Suprapubic skin (tissue), 4 donors: ENCODE measurements around the gene GPSM1. TPM values are rescaled to one million over a fixed set of nuclear protein-coding genes. Genes with fewer than 3 reads are reported as not detected.

ENCODE experiments used
- DNase-seq, 2 donors: peaks; one replicate each; pipeline ENCODE4 v3.0.0-alpha.2; 2019; ENCODE audit warnings: low spot score in 2 of 2
- H3K27ac ChIP-seq: fragments of 200-600 bp; sonication (generic); one replicate; pipeline ENCODE4 v1.5.1; 2019
- H3K27me3 ChIP-seq: fragments of 200-600 bp; sonication (generic); one replicate; pipeline ENCODE4 v1.5.1; 2019
- H3K36me3 ChIP-seq: fragments of 200-600 bp; sonication (generic); one replicate; pipeline ENCODE4 v1.5.1; 2019
- H3K4me1 ChIP-seq: fragments of 200-600 bp; sonication (generic); one replicate; pipeline ENCODE4 v1.5.1; 2019
- H3K4me3 ChIP-seq: fragments of 200-600 bp; sonication (generic); one replicate; pipeline ENCODE4 v1.5.1; 2019; ENCODE audit warnings: mild to moderate bottlenecking
- H3K9me3 ChIP-seq: fragments of 200-600 bp; sonication (generic); one replicate; pipeline ENCODE4 v1.5.1; 2019
- EP300 ChIP-seq: sonication (generic); formaldehyde crosslinking; IDR thresholded peaks from one replicate; pipeline ENCODE4 v1.6.1; 2017; ENCODE audit warnings: antibody characterized with exemption
- POLR2A ChIP-seq, 2 donors: fragments of 450-650 bp; IDR thresholded peaks; one replicate each; pipeline ENCODE4 v1.6.1; 2017; ENCODE audit warnings: antibody characterized with exemption in 2 of 2, mild to moderate bottlenecking in 2 of 2, moderate library complexity in 2 of 2
- POLR2AphosphoS5 ChIP-seq, 3 donors: sonication (generic); formaldehyde crosslinking; IDR thresholded peaks; one replicate each; pipeline ENCODE4 v1.6.1; 2017; ENCODE audit warnings: antibody characterized with exemption in 3 of 3
- WGBS: methylation state at CpG from one replicate; pipeline ENCODE4 v1.1.5; 2018; 5-methylcytosine and 5-hydroxymethylcytosine counted together
- total RNA-seq, 4 donors: library from RNA; depleted of rRNA; stranded (reverse); fragments of >200 nt; gene quantifications; one replicate each; pipeline ENCODE4 v1.1.0, GENCODE V29; 2016
- TF ChIP-seq, protein P1 (sequence below), 2 donors: fragments of 200-600 bp in 1 of 2; fragments of 450-650 bp in 1 of 2; sonication (generic) in 1 of 2; IDR thresholded peaks; one replicate each; pipeline ENCODE4 v1.5.1; 2016 to 2019; ENCODE audit warnings: antibody characterized with exemption in 2 of 2, mild to moderate bottlenecking in 1 of 2, moderate library complexity in 1 of 2

Gene GPSM1
- total RNA-seq, 4 donors from 2014 or later: 11.5 to 14.6 (median 13.7) TPM

DNA sequence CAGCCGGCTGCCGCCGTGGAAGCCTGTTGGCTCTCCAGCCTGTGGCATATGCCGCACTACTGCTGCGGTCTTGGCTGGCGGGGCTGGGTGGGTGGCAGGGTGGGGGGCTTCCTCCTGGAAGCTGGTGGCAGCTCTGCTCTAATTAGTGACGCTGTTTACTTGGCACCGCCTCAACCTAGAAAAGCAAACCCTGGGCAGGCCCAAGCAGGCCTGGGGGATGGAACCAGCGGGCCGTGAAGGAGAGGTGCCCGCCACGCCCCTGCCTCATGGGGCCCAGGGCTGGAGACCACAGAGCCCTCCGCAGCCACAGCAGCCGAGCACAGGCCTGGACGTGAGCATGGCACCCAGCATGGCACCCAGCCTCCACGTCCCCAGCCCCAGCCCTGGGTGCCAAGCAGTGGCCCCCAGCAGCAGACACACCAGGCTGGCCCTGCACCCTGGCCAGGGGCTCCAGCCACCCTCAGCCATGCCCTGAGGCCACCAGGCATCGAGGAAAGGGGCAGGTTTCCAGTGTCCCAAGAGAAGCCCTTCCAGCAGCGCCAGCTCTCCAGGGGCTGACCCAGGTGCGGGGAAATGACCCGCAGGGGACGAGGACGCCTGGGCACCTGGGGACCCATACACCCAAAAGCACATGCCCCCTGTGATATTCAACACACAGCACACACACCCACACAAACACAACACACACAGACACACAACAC lies 18.1 kb upstream of the GPSM1 start:
- no peak for DNase-seq
- no peak for TF ChIP-seq POLR2A (IDR thresholded peaks at IDR 0.05)
- TF ChIP-seq, protein P1, sequence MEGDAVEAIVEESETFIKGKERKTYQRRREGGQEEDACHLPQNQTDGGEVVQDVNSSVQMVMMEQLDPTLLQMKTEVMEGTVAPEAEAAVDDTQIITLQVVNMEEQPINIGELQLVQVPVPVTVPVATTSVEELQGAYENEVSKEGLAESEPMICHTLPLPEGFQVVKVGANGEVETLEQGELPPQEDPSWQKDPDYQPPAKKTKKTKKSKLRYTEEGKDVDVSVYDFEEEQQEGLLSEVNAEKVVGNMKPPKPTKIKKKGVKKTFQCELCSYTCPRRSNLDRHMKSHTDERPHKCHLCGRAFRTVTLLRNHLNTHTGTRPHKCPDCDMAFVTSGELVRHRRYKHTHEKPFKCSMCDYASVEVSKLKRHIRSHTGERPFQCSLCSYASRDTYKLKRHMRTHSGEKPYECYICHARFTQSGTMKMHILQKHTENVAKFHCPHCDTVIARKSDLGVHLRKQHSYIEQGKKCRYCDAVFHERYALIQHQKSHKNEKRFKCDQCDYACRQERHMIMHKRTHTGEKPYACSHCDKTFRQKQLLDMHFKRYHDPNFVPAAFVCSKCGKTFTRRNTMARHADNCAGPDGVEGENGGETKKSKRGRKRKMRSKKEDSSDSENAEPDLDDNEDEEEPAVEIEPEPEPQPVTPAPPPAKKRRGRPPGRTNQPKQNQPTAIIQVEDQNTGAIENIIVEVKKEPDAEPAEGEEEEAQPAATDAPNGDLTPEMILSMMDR (IDR thresholded peaks at IDR 0.05): no peak
- no peak for TF ChIP-seq EP300
- no peak for TF ChIP-seq POLR2AphosphoS5 (IDR thresholded peaks at IDR 0.05)
- 88% methylated on average over 5 of the region's 22 CpGs for WGBS

DNA sequence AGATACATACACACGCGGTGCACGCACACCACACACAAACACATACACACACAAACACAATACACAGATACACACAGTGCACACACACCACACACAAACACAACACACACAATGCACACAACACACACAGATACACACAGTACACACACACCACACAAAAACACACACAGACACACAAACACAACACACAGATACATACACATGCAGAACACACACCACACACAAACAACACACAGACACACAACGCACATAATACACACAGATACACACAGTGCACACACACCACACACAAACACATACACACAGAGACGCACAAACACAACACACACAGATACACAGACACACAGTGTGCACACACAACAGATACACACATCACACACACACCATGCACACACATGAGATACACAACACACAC lies 17.5 kb upstream of the GPSM1 start:
- DNase-seq: no peak
- no peak for TF ChIP-seq EP300
- TF ChIP-seq, protein P1 (IDR thresholded peaks at IDR 0.05): no peak
- no peak for TF ChIP-seq POLR2A (IDR thresholded peaks at IDR 0.05)
- TF ChIP-seq POLR2AphosphoS5 (IDR thresholded peaks at IDR 0.05): no peak
- Histone ChIP-seq H3K9me3 (peaks cover 2% of the 10 kb centered on the region), H3K4me1 (peaks cover 5% of the 10 kb centered on the region), H3K4me3 (no peak overlapping the region), H3K27ac (no peak overlapping the region), H3K27me3 (peaks cover 45% of the 10 kb centered on the region), H3K36me3 (no peaks in the 10 kb centered on the region)
- WGBS: 88% methylated on average over 5 of the region's 5 CpGs

More for the DNA sequence above, 18.1 kb upstream of the GPSM1 start:
- H3K36me3 ChIP-seq: no peaks in the 10 kb centered on the region
- no peak overlapping the region for H3K4me3 ChIP-seq
- peaks cover 50% of the 10 kb centered on the region for H3K27me3 ChIP-seq
- peaks cover 5% of the 10 kb centered on the region for H3K4me1 ChIP-seq
- H3K27ac ChIP-seq: no peak overlapping the region
- no peaks in the 10 kb centered on the region for H3K9me3 ChIP-seq

DNA sequence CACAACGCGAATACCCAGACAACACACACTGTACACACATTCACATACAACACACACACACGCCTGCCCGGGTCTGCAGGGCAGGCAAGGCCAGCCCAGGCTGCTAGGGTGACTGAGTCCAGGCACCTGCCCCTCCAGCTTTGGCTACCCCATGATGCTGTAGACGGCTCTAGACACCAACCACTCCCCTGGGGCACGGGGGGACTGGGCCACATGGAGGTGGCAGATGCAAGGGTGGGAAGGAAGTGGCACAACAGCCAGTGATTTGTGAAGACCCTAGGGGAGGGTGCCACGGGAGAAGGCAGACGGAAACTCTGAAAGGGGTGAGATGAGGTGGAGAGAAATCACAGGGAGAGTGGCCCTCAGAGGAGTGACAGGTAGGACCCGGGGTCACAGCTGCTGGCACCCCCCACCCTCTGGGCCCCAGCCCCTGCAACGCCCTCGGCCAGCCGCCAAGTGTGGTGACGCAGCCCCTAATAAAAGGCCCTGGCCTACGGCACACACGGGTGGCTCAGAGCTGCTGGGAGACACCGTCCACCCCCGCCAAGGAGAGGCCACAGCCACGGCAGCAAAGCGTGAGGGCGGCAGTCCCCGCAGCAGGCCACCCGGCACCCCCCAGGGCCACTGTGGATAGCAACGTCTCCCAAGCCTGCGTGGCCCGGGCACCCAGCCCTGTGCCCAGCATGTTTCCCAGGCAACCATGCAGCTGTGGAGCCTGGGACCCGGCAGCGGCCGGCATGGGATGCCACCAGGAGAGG lies 16.9 kb upstream of the GPSM1 start:
- 67% methylated on average over 9 of the region's 28 CpGs for WGBS
- TF ChIP-seq, protein P1 (IDR thresholded peaks at IDR 0.05): no peak
- no peak for TF ChIP-seq EP300
- no peak for TF ChIP-seq POLR2AphosphoS5 (IDR thresholded peaks at IDR 0.05)
- TF ChIP-seq POLR2A (IDR thresholded peaks at IDR 0.05): no peak
- no peak overlapping the region for H3K27ac ChIP-seq
- no peak overlapping the region for H3K4me3 ChIP-seq
- peaks cover 39% of the 10 kb centered on the region for H3K27me3 ChIP-seq
- H3K36me3 ChIP-seq: no peaks in the 10 kb centered on the region
- H3K4me1 ChIP-seq: peaks cover 5% of the 10 kb centered on the region
- peaks cover 6% of the 10 kb centered on the region for H3K9me3 ChIP-seq
- no peak for DNase-seq

DNA sequence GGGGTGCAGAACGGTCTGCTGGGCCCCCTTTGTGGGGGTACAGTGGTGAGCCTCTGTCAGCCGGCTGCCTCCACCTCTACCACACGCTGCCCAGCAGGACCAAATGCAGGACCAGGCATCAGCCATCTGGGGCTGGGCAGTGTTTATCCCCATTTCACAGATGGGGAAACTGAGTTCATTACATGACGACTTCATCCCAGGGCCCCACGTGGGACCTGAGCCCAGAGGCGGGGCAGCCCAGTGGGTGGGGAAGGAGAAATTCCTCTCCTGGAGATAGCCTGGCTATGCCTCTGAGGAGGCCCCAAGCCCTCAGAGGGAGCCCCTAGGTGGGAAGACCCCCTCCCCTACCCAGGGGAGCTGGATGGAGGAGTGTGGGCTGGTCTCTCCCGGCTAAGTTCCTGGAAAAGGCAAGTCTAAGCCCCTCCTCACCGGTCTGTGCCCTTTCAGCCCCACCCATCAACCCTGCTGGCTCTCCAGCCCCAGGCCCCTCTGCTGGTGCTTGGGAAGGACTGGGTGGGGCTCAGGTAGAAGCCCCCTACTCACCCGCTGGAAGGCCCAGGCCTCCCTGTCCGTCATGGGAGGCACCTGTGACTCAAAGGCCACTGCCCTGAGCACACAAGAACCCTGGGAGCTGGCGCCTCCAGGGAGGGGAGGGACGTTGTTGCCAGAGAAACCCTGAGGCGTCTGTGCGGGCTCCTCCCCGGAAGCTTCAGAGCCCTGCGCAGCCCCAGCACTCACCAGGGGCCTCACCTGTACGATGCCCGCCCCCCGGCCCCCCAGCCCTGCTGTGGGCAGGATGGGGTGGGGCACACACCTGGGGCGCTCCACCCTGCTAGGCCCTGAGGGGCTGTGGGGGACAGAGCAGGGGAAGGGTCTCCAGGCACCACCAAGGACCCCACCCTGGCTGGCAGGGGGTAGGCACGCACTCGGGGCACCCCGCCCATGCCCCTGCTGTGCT lies 16.0 kb upstream of the GPSM1 start:
- H3K4me1 ChIP-seq: peaks cover 5% of the 10 kb centered on the region
- H3K27ac ChIP-seq: no peak overlapping the region
- DNase-seq: no peak
- H3K27me3 ChIP-seq: peaks cover 32% of the 10 kb centered on the region
- no peak overlapping the region for H3K4me3 ChIP-seq
- WGBS: 47% methylated on average over 5 of the region's 23 CpGs
- TF ChIP-seq POLR2A (IDR thresholded peaks at IDR 0.05): no peak
- TF ChIP-seq, protein P1 (IDR thresholded peaks at IDR 0.05): no peak
- TF ChIP-seq POLR2AphosphoS5 (IDR thresholded peaks at IDR 0.05): no peak
- H3K9me3 ChIP-seq: peaks cover 6% of the 10 kb centered on the region
- no peaks in the 10 kb centered on the region for H3K36me3 ChIP-seq
